Loucy (cell line): ENCODE results near the gene CTNND2.
A peak's percentile ranks its signal among the peaks of the same experiment; 100 is the strongest.

Experiments used
- H2AFZ ChIP-seq: fragments of 200-600 bp; sonication (generic); 2 replicates; pipeline ENCODE4 v1.6.0; 2016; ENCODE audit warnings: antibody characterized with exemption, mild to moderate bottlenecking, low read length, moderate library complexity
- H3F3A ChIP-seq: fragments of 200-600 bp; 2 replicates; pipeline ENCODE4 v1.6.0; 2016; ENCODE audit warnings: antibody characterized with exemption, low read depth, mild to moderate bottlenecking
- H3K27me3 ChIP-seq: fragments of 200-600 bp; sonication (generic); 2 replicates; pipeline ENCODE4 v1.6.1; 2014; ENCODE audit warnings: low read length, mild to moderate bottlenecking; ENCODE audit not compliant: insufficient read depth, poor library complexity, severe bottlenecking
- H3K36me3 ChIP-seq: fragments of 200-600 bp; sonication (generic); 2 replicates; pipeline ENCODE4 v1.6.1; 2016; ENCODE audit warnings: low read length; ENCODE audit not compliant: insufficient read depth
- H3K4me1 ChIP-seq: fragments of 200-600 bp; sonication (generic); 2 replicates; pipeline ENCODE4 v1.5.1; 2014; ENCODE audit warnings: low read length, mild to moderate bottlenecking; ENCODE audit not compliant: insufficient read depth, poor library complexity, severe bottlenecking
- H3K4me2 ChIP-seq: fragments of 200-600 bp; sonication (generic); 2 replicates; pipeline ENCODE4 v1.6.0; 2014; ENCODE audit warnings: antibody characterized with exemption, low read length, low read depth, mild to moderate bottlenecking; ENCODE audit not compliant: poor library complexity, severe bottlenecking
- H3K4me3 ChIP-seq: fragments of 200-600 bp; sonication (generic); 2 replicates; pipeline ENCODE4 v1.5.1; 2014; ENCODE audit warnings: low read length, mild to moderate bottlenecking, mixed read lengths; ENCODE audit not compliant: poor library complexity, severe bottlenecking
- H3K79me2 ChIP-seq: fragments of 200-600 bp; sonication (generic); 2 replicates; pipeline ENCODE4 v1.6.1; 2014; ENCODE audit warnings: low read length; ENCODE audit not compliant: insufficient read depth
- H3K9ac ChIP-seq: fragments of 200-600 bp; sonication (generic); 2 replicates; pipeline ENCODE4 v1.6.0; 2014; ENCODE audit warnings: mild to moderate bottlenecking, low read depth, low read length, moderate library complexity; ENCODE audit not compliant: poor library complexity, severe bottlenecking
- H3K9me2 ChIP-seq: fragments of 200-600 bp; sonication (generic); replicated peaks from 2 replicates; pipeline ENCODE4 v1.6.1; 2016; ENCODE audit warnings: low read depth, low read length, mixed read lengths
- H3K9me3 ChIP-seq: fragments of 200-600 bp; sonication (generic); 2 replicates; pipeline ENCODE4 v1.6.1; 2014; ENCODE audit warnings: mild to moderate bottlenecking, antibody characterized with exemption, low read length, low read depth; ENCODE audit not compliant: insufficient read depth
- H4K20me1 ChIP-seq: fragments of 200-600 bp; sonication (generic); 2 replicates; pipeline ENCODE4 v1.6.0; 2014; ENCODE audit warnings: antibody characterized with exemption, low read length, mild to moderate bottlenecking; ENCODE audit not compliant: insufficient read depth, poor library complexity, severe bottlenecking
- EZH2phosphoT487 ChIP-seq: fragments of 200-600 bp; IDR thresholded peaks from 2 replicates; pipeline ENCODE4 v1.6.1; 2018; ENCODE audit warnings: antibody characterized with exemption, mild to moderate bottlenecking, moderate library complexity, borderline replicate concordance
- TF ChIP-seq, protein P1 (sequence below): fragments of 200-600 bp; sonication (generic); conservative IDR thresholded peaks from 2 replicates; pipeline ENCODE4 v1.5.1; 2014; ENCODE audit warnings: mild to moderate bottlenecking, antibody characterized with exemption, low read length

The CTNND2 gene

DNA sequence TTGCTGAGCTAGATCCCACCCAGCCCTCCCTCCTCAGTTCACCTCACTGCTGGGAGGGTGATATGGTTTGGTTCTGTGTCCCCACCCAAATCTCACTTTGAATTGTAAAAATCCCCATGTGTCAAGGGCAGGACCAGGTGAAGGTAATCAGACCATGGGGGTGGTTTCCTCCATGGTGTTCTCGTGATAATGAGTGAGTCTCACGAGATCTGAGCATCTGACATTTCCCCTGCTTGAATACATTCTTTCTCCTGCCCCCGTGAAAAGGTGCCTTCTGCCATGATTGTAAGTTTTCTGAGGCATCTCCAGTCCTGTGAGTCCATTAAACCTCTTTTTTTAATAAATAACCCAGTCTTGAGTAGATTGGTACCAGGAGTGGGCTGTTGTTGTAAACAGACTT lies 673.4 kb downstream of the CTNND2 start:
- Histone ChIP-seq H3K79me2 (no peaks in the 10 kb centered on the region), H3K4me3 (no peak overlapping the region)

DNA sequence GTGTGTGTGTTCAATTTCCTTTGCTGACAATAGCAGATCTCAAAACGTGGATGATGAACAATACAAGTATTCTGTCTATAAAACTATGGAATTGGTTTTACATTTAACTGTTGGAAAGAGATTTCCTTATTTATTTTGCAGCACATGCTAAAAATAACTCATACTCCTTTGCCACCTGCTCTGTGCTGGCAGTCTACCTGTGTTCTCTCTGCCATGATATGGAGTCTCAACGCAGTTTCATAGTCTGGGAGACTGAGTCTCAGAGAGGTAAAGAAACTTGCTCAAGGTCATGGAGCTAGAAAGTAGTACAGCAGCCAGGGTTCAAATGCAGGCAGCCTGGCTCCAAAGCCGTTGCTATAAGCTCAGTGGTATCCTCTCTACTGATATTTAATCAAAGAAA lies 677.2 kb downstream of the CTNND2 start:
- Histone ChIP-seq H3K9ac (no peak overlapping the region), H3K9me2 (no peaks in the 10 kb centered on the region), H3K9me3 (peaks cover 11% of the 10 kb centered on the region; the same call in 1 of the 2 replicates), H3K4me3 (no peak overlapping the region), H3K36me3 (no peaks in the 10 kb centered on the region), H3K27me3 (no peaks in the 10 kb centered on the region), H3K4me1 (peaks cover 13% of the 10 kb centered on the region), H2AFZ (no peak overlapping the region), H4K20me1 (no peaks in the 10 kb centered on the region), H3F3A (no peaks in the 10 kb centered on the region), H3K4me2 (no peak overlapping the region), H3K79me2 (no peaks in the 10 kb centered on the region)
- no peak for TF ChIP-seq EZH2phosphoT487
- TF ChIP-seq, protein P1, sequence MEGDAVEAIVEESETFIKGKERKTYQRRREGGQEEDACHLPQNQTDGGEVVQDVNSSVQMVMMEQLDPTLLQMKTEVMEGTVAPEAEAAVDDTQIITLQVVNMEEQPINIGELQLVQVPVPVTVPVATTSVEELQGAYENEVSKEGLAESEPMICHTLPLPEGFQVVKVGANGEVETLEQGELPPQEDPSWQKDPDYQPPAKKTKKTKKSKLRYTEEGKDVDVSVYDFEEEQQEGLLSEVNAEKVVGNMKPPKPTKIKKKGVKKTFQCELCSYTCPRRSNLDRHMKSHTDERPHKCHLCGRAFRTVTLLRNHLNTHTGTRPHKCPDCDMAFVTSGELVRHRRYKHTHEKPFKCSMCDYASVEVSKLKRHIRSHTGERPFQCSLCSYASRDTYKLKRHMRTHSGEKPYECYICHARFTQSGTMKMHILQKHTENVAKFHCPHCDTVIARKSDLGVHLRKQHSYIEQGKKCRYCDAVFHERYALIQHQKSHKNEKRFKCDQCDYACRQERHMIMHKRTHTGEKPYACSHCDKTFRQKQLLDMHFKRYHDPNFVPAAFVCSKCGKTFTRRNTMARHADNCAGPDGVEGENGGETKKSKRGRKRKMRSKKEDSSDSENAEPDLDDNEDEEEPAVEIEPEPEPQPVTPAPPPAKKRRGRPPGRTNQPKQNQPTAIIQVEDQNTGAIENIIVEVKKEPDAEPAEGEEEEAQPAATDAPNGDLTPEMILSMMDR: no peak

More for the DNA sequence above, 673.4 kb downstream of the CTNND2 start:
- Histone ChIP-seq H2AFZ (no peak overlapping the region), H3K4me1 (peaks cover 26% of the 10 kb centered on the region), H3K27me3 (no peaks in the 10 kb centered on the region), H3K9ac (no peak overlapping the region), H3K36me3 (no peaks in the 10 kb centered on the region), H3K4me2 (no peak overlapping the region), H3K9me3 (peaks cover 24% of the 10 kb centered on the region; the same call in 1 of the 2 replicates), H3F3A (peaks cover 20% of the 10 kb centered on the region), H3K9me2 (no peaks in the 10 kb centered on the region), H4K20me1 (no peaks in the 10 kb centered on the region)
- TF ChIP-seq, protein P1: no peak
- no peak for TF ChIP-seq EZH2phosphoT487

DNA sequence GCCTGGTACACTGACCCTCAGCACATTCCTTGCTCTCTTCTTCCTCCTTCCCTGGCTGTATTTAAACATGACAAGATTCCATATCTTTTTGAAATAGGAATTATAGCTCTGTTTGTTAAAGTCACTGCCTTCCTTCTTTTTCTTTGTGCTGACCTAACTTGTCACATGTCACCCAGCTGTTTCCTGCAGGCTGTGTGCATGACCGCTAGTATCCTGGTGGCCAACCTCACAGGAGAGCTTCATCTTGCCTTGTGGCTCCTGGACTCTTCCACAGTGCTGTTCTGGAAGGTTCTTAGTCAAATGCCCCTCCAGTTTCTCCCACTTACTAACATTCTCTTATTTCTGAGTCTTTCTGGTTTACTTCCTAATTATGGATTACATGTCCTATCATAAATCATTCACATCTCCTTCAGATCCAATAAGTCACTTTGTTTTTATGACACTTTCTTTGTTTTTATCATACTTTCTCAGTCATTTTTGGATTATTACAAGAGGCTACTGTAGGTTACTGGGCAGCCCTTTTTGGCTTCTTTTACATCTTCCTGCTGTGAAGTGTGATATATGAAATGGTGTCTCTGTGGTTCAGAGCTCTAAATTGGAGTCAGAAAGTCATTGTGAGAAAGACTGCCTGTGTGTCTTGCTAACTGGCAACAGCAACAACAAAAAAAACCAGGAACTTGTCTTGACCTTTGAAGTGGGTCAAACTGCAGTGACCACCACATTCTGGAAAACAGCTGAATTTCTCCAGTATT lies 679.6 kb downstream of the CTNND2 start:
- peaks cover 13% of the 10 kb centered on the region for H3K4me1 ChIP-seq
- TF ChIP-seq, protein P1: no peak
- TF ChIP-seq EZH2phosphoT487: no peak
- no peak overlapping the region for H3K9ac ChIP-seq

More for the DNA sequence above, 679.6 kb downstream of the CTNND2 start:
- Histone ChIP-seq H3K36me3 (no peaks in the 10 kb centered on the region), H3F3A (no peaks in the 10 kb centered on the region), H3K9me3 (0 out of 2 replicates have a peak, but pooled peaks cover 1% of the 10 kb centered on the region), H3K4me2 (peak overlapping the region; percentile 12), H3K79me2 (no peaks in the 10 kb centered on the region), H3K27me3 (no peaks in the 10 kb centered on the region), H3K9me2 (no peaks in the 10 kb centered on the region), H2AFZ (peak overlapping the region; percentile 47), H3K4me3 (no peak overlapping the region), H4K20me1 (no peaks in the 10 kb centered on the region)
